G401.6 (cell line): ENCODE measurements around the gene TRMT2A.

Experiments
- FAIRE-seq: peaks from 2 replicates; lab custom pipeline; 2012; peaks lifted over from hg19 to GRCh38; lab: Jason Lieb, UNC

TRMT2A gene

GRCh38 chr22:20102203-20102780, 14.7 kb downstream of the TRMT2A start:
- no peak for FAIRE-seq

- no peak for FAIRE-seq
These were observed 15.4 kb downstream of the TRMT2A start for GRCh38 chr22:20101638-20102037.

GRCh38 chr22:20099099-20099711, 17.8 kb downstream of the TRMT2A start:
- no peak for FAIRE-seq

GRCh38 chr22:20096574-20097420, 20.2 kb downstream of the TRMT2A start:
- FAIRE-seq = no peak

- no peak for FAIRE-seq
These were observed 21.5 kb downstream of the TRMT2A start for GRCh38 chr22:20095521-20095920.

GRCh38 chr22:20094197-20094807, 22.7 kb downstream of the TRMT2A start:
- no peak for FAIRE-seq

GRCh38 chr22:20093418-20094196, 23.4 kb downstream of the TRMT2A start:
- no peak for FAIRE-seq

- FAIRE-seq = no peak
These were observed 24.6 kb downstream of the TRMT2A start for GRCh38 chr22:20092477-20092854.

- no peak for FAIRE-seq
These were observed 25.1 kb downstream of the TRMT2A start for GRCh38 chr22:20091690-20092476.

- no peak for FAIRE-seq
These were observed 26.2 kb downstream of the TRMT2A start for GRCh38 chr22:20090730-20091240.

- FAIRE-seq = no peak
These were observed 26.9 kb downstream of the TRMT2A start for GRCh38 chr22:20089977-20090729.

- no peak for FAIRE-seq
These were observed 27.6 kb downstream of the TRMT2A start for GRCh38 chr22:20089226-20089976.

GRCh38 chr22:20088263-20088648, 28.8 kb downstream of the TRMT2A start:
- no peak for FAIRE-seq

- no peak for FAIRE-seq
These were observed 29.4 kb downstream of the TRMT2A start for GRCh38 chr22:20087319-20088262.

GRCh38 chr22:20086763-20087162, 30.3 kb downstream of the TRMT2A start:
- no peak for FAIRE-seq

- no peak for FAIRE-seq
These were observed 30.9 kb downstream of the TRMT2A start for GRCh38 chr22:20086101-20086599.

GRCh38 chr22:20085651-20086050, 31.4 kb downstream of the TRMT2A start:
- FAIRE-seq = no peak
